H1 (cell line): Measurements from ENCODE around the gene SLC7A6OS. TPM values are rescaled to one million over a fixed set of nuclear protein-coding genes. Genes with fewer than 3 reads are reported as not detected.

Experiments
- ASH2L ChIP-seq: fragments of 200-600, 300-600 bp; sonication (generic); IDR thresholded peaks from one replicate; pipeline ENCODE4 v1.7.1; 2017; ENCODE audit warnings: low read length
- BACH1 ChIP-seq: IDR thresholded peaks from 2 replicates; pipeline ENCODE4 v1.6.1; 2012; ENCODE audit warnings: low read length, improper control_type of control experiment
- CREB1 ChIP-seq: IDR thresholded peaks from 2 replicates; pipeline ENCODE4 v1.6.1; 2012; ENCODE audit warnings: inconsistent platforms
- GTF2F1 ChIP-seq: IDR thresholded peaks from 2 replicates; pipeline ENCODE4 v1.6.1; 2012; ENCODE audit warnings: low read depth, low read length, improper control_type of control experiment, borderline replicate concordance
- PHF8 ChIP-seq: fragments of 200-600 bp; sonication (generic); conservative IDR thresholded peaks from 2 replicates; pipeline ENCODE4 v1.7.1; 2012; ENCODE audit warnings: low read depth, mild to moderate bottlenecking, inconsistent platforms, low read length, moderate library complexity
- POLR2AphosphoS5 ChIP-seq: IDR thresholded peaks from 2 replicates; pipeline ENCODE4 v1.6.1; 2011; ENCODE audit warnings: low read depth, low read length
- RBBP5 ChIP-seq: IDR thresholded peaks from 2 replicates; pipeline ENCODE4 v1.7.1; 2012; ENCODE audit warnings: low read depth, mild to moderate bottlenecking, inconsistent platforms, low read length, moderate library complexity, borderline replicate concordance
- SUZ12 ChIP-seq: fragments of 200-600 bp; sonication (generic); IDR thresholded peaks from 2 replicates; pipeline ENCODE4 v1.6.1; 2012; ENCODE audit warnings: mild to moderate bottlenecking, inconsistent platforms, low read length, moderate library complexity, mixed read lengths
- TAF1 ChIP-seq: IDR thresholded peaks from 2 replicates; pipeline ENCODE4 v1.6.1; 2011; ENCODE audit warnings: mild to moderate bottlenecking, low read depth, low read length
- TBP ChIP-seq: IDR thresholded peaks from 2 replicates; pipeline ENCODE4 v1.6.1; 2011; ENCODE audit warnings: low read depth, low read length, improper control_type of control experiment
- polyA plus RNA-seq, 7 experiments: library from polyadenylated mRNA; depleted of rRNA in 3 of 7; stranded (reverse) in 5 of 7; unstranded in 2 of 7; fragments of >200 nt in 5 of 7; fragments of 200-250 nt in 2 of 7; gene quantifications; 1 replicate in 5 of 7; 2 replicates in 1 of 7; 4 replicates in 1 of 7; pipeline versions ENCODE4 v1.2.1 to v1.2.3, GENCODE V29; 2011 to 2013; ENCODE audit warnings: missing spikeins in 2 of 7, mixed read lengths in 2 of 7
- total RNA-seq: library from RNA; stranded (reverse); fragmentation: NEBNext Ultra II Directional; extraction: Animal tissue kit (Norgen Biotek cat#: 25700); gene quantifications from 2 replicates; pipeline ENCODE4 v1.2.1, GENCODE V29; 2021
- TF ChIP-seq, protein P1 (sequence below): IDR thresholded peaks from 2 replicates; pipeline ENCODE4 v1.6.1; 2012; ENCODE audit warnings: inconsistent platforms
- TF ChIP-seq, protein P2 (sequence below): IDR thresholded peaks from 2 replicates; pipeline ENCODE4 v1.6.1; 2012; ENCODE audit warnings: inconsistent platforms

Gene SLC7A6OS
- total and polyA plus RNA-seq, 2 of the 8 experiments (the other 6 are each of a cell fraction or from before 2014, with no cell fraction given): 7.3 to 21.3 TPM

GRCh38 chr16:68264128-68265077, 46.3 kb downstream of the SLC7A6OS start, which contains the start of gene SLC7A6 (continued):
- TF ChIP-seq PHF8 (peak; percentile 71), GTF2F1 (no peak), ASH2L (peak; percentile 36), RBBP5 (no peak; the same call in 1 of the 2 replicates), CREB1 (peak; percentile 64; the same call in 1 of the 2 replicates), POLR2AphosphoS5 (peak; percentile 53; the same call in 1 of the 2 replicates), BACH1 (peak; percentile 73), TAF1 (0 out of 2 replicates have a peak, but pooled peaks have one; percentile 4), SUZ12 (no peak; the same call in 1 of the 2 replicates), TBP (peak; percentile 2; the same call in 1 of the 2 replicates)
- TF ChIP-seq, protein P1, sequence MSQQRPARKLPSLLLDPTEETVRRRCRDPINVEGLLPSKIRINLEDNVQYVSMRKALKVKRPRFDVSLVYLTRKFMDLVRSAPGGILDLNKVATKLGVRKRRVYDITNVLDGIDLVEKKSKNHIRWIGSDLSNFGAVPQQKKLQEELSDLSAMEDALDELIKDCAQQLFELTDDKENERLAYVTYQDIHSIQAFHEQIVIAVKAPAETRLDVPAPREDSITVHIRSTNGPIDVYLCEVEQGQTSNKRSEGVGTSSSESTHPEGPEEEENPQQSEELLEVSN: peak; percentile 59
- TF ChIP-seq, protein P2, sequence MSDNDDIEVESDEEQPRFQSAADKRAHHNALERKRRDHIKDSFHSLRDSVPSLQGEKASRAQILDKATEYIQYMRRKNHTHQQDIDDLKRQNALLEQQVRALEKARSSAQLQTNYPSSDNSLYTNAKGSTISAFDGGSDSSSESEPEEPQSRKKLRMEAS: peak; percentile 30; the same call in 1 of the 2 replicates
